ENCODE measurements around the gene ROPN1B. TPM values are rescaled to one million over a fixed set of nuclear protein-coding genes. Genes with fewer than 3 reads are reported as not detected.
"Not testable (repeated sequence)": the region's sequence is repeated elsewhere in the genome, so short reads cannot be mapped to it uniquely, and the experiment has no call there.

ROPN1B gene
- total RNA-seq, 1 donor from 2014 or later = not detected

- DNase-seq (ENCODE audit: low spot score) = no peak
Observed at GRCh38 chr3:125957674-125958510, 11.1 kb upstream of the ROPN1B start.

GRCh38 chr3:125958511-125959316 lies 10.3 kb upstream of the ROPN1B start:
- no peak for DNase-seq (ENCODE audit: low spot score)

- DNase-seq (ENCODE audit: low spot score) = no peak
Observed at GRCh38 chr3:125959317-125960065, 9.5 kb upstream of the ROPN1B start.

GRCh38 chr3:125960066-125960424 lies 8.9 kb upstream of the ROPN1B start:
- no peak for DNase-seq (ENCODE audit: low spot score)

- DNase-seq (ENCODE audit: low spot score) = no peak
Observed at GRCh38 chr3:125960456-125961288, 8.3 kb upstream of the ROPN1B start.

GRCh38 chr3:125961289-125961589 lies 7.7 kb upstream of the ROPN1B start:
- DNase-seq (ENCODE audit: low spot score) = no peak

- DNase-seq (ENCODE audit: low spot score) = not testable (repeated sequence)
Observed at GRCh38 chr3:125963834-125964233, 5.1 kb upstream of the ROPN1B start.

- DNase-seq (ENCODE audit: low spot score) = no peak
Observed at GRCh38 chr3:125965505-125965904, 3.5 kb upstream of the ROPN1B start.

GRCh38 chr3:125967156-125967555 lies 1.8 kb upstream of the ROPN1B start:
- no peak for DNase-seq (ENCODE audit: low spot score)

- DNase-seq (ENCODE audit: low spot score) = not testable (repeated sequence)
Observed at GRCh38 chr3:125968121-125968520, 857 bp upstream of the ROPN1B start.

- not testable (repeated sequence) for DNase-seq (ENCODE audit: low spot score)
Observed at GRCh38 chr3:125971997-125972944, 3.3 kb downstream of the ROPN1B start.

GRCh38 chr3:125975245-125976002 lies 6.4 kb downstream of the ROPN1B start:
- DNase-seq (ENCODE audit: low spot score) = not testable (repeated sequence)

GRCh38 chr3:125976003-125976390 lies 7.0 kb downstream of the ROPN1B start:
- DNase-seq (ENCODE audit: low spot score) = not testable (repeated sequence)

GRCh38 chr3:125977104-125977503 lies 8.1 kb downstream of the ROPN1B start:
- not testable (repeated sequence) for DNase-seq (ENCODE audit: low spot score)

- DNase-seq (ENCODE audit: low spot score) = not testable (repeated sequence)
Observed at GRCh38 chr3:125984951-125985350, 16.0 kb downstream of the ROPN1B start.

- DNase-seq (ENCODE audit: low spot score) = no peak
Observed at GRCh38 chr3:125990253-125990970, 21.4 kb downstream of the ROPN1B start.

GRCh38 chr3:125996751-125997150 lies 27.8 kb downstream of the ROPN1B start:
- not testable (repeated sequence) for DNase-seq (ENCODE audit: low spot score)

GRCh38 chr3:126002189-126002588 lies 33.2 kb downstream of the ROPN1B start:
- DNase-seq (ENCODE audit: low spot score) = no peak

Data from mesenteric fat pad (tissue), 1 donor.